Measurements from ENCODE around the gene C19orf12. TPM values are rescaled to one million over a fixed set of nuclear protein-coding genes. Genes with fewer than 3 reads are reported as not detected.

C19orf12 gene
- total RNA-seq, 3 donors from 2014 or later (not counting 1 experiment from before 2014, with no cell fraction given), result 33.1 to 52.6 (median 47.5) TPM

- Histone ChIP-seq H3K9me3 (ENCODE audit: control insufficient read depth, insufficient read depth, low read length) (no peaks in the 10 kb centered on the region), H3K36me3 (ENCODE audit: control insufficient read depth, insufficient read depth, low read length) (no peaks in the 10 kb centered on the region), H3K4me1 (ENCODE audit: control insufficient read depth, insufficient read depth, low read length) (peaks cover 9% of the 10 kb centered on the region), H3K4me3 (ENCODE audit: low read length) (no peak overlapping the region), H3K27me3 (ENCODE audit: control insufficient read depth, insufficient read depth, low read length) (no peaks in the 10 kb centered on the region), H3K27ac (ENCODE audit: low read length) (no peak overlapping the region)
- 39% methylated on average over 3 of the region's 4 CpGs for WGBS (ENCODE audit: insufficient coverage)
- no peaks in the 10 kb centered on the region for H3K9me3 Mint-ChIP-seq
- no peak for TF ChIP-seq CTCF (IDR thresholded peaks at IDR 0.05)
- no peak overlapping the region for H3K4me3 Mint-ChIP-seq
- peaks cover 26 to 36% of the 10 kb centered on the region in 2 donors for H3K4me1 Mint-ChIP-seq
- no peaks in the 10 kb centered on the region for H3K27me3 Mint-ChIP-seq (ENCODE audit: low read depth in 2 of 2)
- H3K36me3 Mint-ChIP-seq, result no peaks in the 10 kb centered on the region
- intact Hi-C loops (cut with micrococcal nuclease), result no loop called here
- ATAC-seq, result peak in 2 of 3 donors; percentile 31 to 42
- no peak for DNase-seq
- peak overlapping the region in 1 of 2 donors; percentile 3 for H3K27ac Mint-ChIP-seq
Observed at GRCh38 chr19:29655648-29656335, 59.3 kb downstream of the C19orf12 start.

DNA sequence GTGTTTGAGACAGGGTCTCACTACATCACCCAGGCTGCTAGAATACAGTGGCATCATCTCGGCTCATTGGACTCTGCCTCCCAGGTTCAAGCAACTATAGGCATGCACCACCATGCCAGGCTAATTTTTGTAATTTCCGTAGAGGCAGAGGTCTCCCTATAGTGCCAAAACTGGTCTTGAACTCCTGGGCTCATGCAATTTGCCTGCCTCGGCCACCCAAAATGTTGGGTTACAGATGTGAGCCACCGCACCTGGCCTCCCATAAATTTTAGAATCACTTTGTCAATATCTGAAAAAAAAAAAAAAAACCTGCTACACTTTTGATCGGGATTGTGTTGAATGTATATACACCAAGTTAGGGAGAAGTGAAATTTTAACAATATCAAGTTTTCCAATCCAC, 61.7 kb downstream of the C19orf12 start:
- H3K4me1 ChIP-seq (ENCODE audit: control insufficient read depth, insufficient read depth, low read length), result peaks cover 15% of the 10 kb centered on the region
- Mint-ChIP-seq H3K9me3 (no peaks in the 10 kb centered on the region), H3K4me3 (no peak overlapping the region), H3K27ac (peak overlapping the region in 1 of 2 donors; percentile 34), H3K27me3 (ENCODE audit: low read depth in 2 of 2) (no peaks in the 10 kb centered on the region), H3K36me3 (no peaks in the 10 kb centered on the region), H3K4me1 (peaks cover 32 to 43% of the 10 kb centered on the region in 2 donors)
- H3K27me3 ChIP-seq (ENCODE audit: control insufficient read depth, insufficient read depth, low read length), result no peaks in the 10 kb centered on the region
- ATAC-seq (no peak), DNase-seq (no peak)
- TF ChIP-seq CTCF (IDR thresholded peaks at IDR 0.05), result no peak
- 91% methylated on average over 3 of the region's 5 CpGs for WGBS (ENCODE audit: insufficient coverage)
- H3K9me3 ChIP-seq (ENCODE audit: control insufficient read depth, insufficient read depth, low read length), result no peaks in the 10 kb centered on the region
- no peak overlapping the region for H3K27ac ChIP-seq (ENCODE audit: low read length)
- H3K4me3 ChIP-seq (ENCODE audit: low read length), result no peak overlapping the region
- no peaks in the 10 kb centered on the region for H3K36me3 ChIP-seq (ENCODE audit: control insufficient read depth, insufficient read depth, low read length)
- intact Hi-C loops (cut with micrococcal nuclease), result loop anchor here (2.0 kb wide), 1 partner anchor 17 kb away; no protein-coding TSS in a partner anchor

- Mint-ChIP-seq H3K36me3 (no peaks in the 10 kb centered on the region), H3K4me1 (peaks cover 32 to 43% of the 10 kb centered on the region in 2 donors), H3K27ac (peak overlapping the region; percentile 77 to 84), H3K27me3 (ENCODE audit: low read depth in 2 of 2) (no peaks in the 10 kb centered on the region), H3K9me3 (no peaks in the 10 kb centered on the region), H3K4me3 (peak overlapping the region; percentile 73)
- Histone ChIP-seq H3K36me3 (ENCODE audit: control insufficient read depth, insufficient read depth, low read length) (no peaks in the 10 kb centered on the region), H3K4me1 (ENCODE audit: control insufficient read depth, insufficient read depth, low read length) (peaks cover 15% of the 10 kb centered on the region), H3K27ac (ENCODE audit: low read length) (no peak overlapping the region), H3K4me3 (ENCODE audit: low read length) (no peak overlapping the region), H3K9me3 (ENCODE audit: control insufficient read depth, insufficient read depth, low read length) (no peaks in the 10 kb centered on the region), H3K27me3 (ENCODE audit: control insufficient read depth, insufficient read depth, low read length) (no peaks in the 10 kb centered on the region)
- peak; percentile 62 to 88 (median 84) for ATAC-seq
- 67% methylated on average over 6 of the region's 7 CpGs for WGBS (ENCODE audit: insufficient coverage)
- TF ChIP-seq CTCF (IDR thresholded peaks at IDR 0.05), result no peak
- DNase-seq, result no peak
- intact Hi-C loops (cut with micrococcal nuclease), result loop anchor here (2.0 kb wide), 1 partner anchor 19 kb away; no protein-coding TSS in a partner anchor
Observed at GRCh38 chr19:29651622-29652394, 63.3 kb downstream of the C19orf12 start.
